Rectal smooth muscle tissue (tissue), 1 donor: Measurements from ENCODE around the gene CELA3B.
"Not testable (repeated sequence)": the region's sequence is repeated elsewhere in the genome, so short reads cannot be mapped to it uniquely, and the experiment has no call there.

Experiments used
- H3K27ac ChIP-seq: one replicate; pipeline ENCODE4 v1.7.0; 2013; ENCODE audit warnings: low read depth, low read length, inconsistent platforms
- H3K27me3 ChIP-seq: one replicate; pipeline ENCODE4 v1.7.0; 2013; ENCODE audit warnings: low read length; ENCODE audit not compliant: control insufficient read depth, insufficient read depth
- H3K36me3 ChIP-seq: one replicate; pipeline ENCODE4 v1.7.0; 2013; ENCODE audit warnings: low read length; ENCODE audit not compliant: control insufficient read depth, insufficient read depth
- H3K4me1 ChIP-seq: one replicate; pipeline ENCODE4 v1.7.0; 2013; ENCODE audit warnings: low read length; ENCODE audit not compliant: control insufficient read depth, insufficient read depth
- H3K4me3 ChIP-seq: one replicate; pipeline ENCODE4 v1.7.0; 2013; ENCODE audit warnings: low read length
- H3K9ac ChIP-seq: one replicate; pipeline ENCODE4 v1.7.0; 2013; ENCODE audit warnings: low read length

Gene CELA3B

DNA sequence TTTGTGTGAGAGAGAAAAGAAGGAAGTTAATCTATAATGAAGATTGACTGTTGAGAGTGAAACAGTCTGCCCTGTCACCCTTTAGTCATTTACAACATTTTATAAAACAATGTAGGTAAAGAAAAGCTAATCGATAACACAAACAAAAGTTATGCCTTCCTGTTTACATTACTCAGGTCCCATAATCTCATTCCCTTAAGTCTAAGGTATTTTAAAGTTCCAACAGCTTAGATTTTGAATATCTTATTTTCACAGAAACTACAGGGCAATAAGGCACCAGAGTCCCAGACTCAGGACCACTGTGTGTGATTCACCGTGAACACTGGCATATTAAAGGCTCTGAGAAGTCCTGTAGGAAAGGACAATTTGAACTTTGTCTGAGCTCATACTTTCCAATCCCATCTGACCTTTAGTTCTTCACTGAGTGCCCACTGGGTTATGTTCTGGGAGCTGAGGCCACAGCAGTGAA, 3.8 kb upstream of the CELA3B start:
- H3K4me3 ChIP-seq, H3K9ac ChIP-seq, H3K36me3 ChIP-seq, H3K4me1 ChIP-seq, H3K27me3 ChIP-seq, H3K27ac ChIP-seq: not testable (repeated sequence)

DNA sequence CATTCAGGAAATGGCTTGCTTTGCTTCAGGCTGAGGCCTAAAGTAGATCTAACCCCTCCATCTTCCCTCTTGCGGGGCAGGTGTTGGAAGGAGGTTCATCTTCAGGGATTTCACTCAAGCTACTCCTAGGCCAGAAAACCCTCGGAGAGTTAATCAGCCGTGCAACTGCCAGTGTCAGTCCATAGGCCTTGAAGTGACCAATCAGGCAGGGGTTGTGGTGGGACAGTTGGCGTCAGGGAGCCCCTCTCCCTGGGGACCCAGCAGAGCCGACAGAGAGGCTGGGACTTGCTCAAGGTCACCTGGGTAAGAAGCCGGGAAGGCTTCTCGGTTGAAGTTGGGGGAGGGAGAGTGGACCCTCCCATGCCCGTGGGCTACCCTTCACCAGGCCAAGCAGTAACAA, 2.9 kb upstream of the CELA3B start:
- not testable (repeated sequence) for H3K36me3 ChIP-seq, H3K4me3 ChIP-seq, H3K27me3 ChIP-seq, H3K9ac ChIP-seq, H3K4me1 ChIP-seq, H3K27ac ChIP-seq

DNA sequence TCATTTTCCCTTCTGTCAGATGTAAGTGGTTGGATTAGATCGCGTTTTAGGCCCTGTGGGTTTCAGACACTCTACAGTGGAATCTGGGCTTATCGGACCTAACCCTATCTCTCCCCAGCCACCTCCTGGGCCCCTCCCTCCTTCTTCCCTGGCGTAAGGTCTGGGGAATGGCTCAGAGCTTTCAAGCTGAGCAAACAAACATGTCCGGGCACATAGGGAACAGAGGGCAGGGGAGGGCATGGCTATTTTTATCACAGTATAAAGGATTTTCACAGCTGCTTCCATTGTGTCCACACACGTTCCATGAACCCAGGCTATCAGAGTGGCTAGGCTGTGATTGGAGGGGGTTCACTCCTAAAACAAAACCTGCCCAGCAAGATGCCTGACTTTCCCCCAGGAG, 2.1 kb upstream of the CELA3B start:
- H3K27ac ChIP-seq, H3K4me3 ChIP-seq, H3K36me3 ChIP-seq: not testable (repeated sequence)

GRCh38 chr1:21975296-21975695, 1.5 kb upstream of the CELA3B start:
- H3K36me3 ChIP-seq, H3K27ac ChIP-seq, H3K9ac ChIP-seq, H3K4me1 ChIP-seq, H3K27me3 ChIP-seq, H3K4me3 ChIP-seq: not testable (repeated sequence)

More for the DNA sequence above, 2.1 kb upstream of the CELA3B start:
- not testable (repeated sequence) for H3K4me1 ChIP-seq, H3K9ac ChIP-seq, H3K27me3 ChIP-seq

DNA sequence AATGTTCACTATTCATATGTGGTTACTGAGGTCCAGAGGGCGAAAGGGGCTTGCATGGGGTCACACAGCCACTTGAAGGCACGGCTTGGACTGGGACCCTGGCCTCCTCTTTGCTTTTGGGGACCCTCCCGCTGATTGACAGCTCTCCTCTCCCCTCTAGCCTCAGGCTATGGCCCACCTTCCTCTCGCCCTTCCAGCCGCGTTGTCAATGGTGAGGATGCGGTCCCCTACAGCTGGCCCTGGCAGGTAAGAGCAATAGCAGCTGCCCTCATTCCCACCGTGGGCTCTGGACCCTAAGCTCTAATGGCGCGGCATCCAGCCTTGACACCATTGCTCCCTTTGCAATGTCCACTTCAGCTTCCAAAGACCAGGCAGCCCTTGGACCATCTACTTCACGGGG, 1.4 kb downstream of the CELA3B start:
- not testable (repeated sequence) for H3K27me3 ChIP-seq, H3K4me3 ChIP-seq

DNA sequence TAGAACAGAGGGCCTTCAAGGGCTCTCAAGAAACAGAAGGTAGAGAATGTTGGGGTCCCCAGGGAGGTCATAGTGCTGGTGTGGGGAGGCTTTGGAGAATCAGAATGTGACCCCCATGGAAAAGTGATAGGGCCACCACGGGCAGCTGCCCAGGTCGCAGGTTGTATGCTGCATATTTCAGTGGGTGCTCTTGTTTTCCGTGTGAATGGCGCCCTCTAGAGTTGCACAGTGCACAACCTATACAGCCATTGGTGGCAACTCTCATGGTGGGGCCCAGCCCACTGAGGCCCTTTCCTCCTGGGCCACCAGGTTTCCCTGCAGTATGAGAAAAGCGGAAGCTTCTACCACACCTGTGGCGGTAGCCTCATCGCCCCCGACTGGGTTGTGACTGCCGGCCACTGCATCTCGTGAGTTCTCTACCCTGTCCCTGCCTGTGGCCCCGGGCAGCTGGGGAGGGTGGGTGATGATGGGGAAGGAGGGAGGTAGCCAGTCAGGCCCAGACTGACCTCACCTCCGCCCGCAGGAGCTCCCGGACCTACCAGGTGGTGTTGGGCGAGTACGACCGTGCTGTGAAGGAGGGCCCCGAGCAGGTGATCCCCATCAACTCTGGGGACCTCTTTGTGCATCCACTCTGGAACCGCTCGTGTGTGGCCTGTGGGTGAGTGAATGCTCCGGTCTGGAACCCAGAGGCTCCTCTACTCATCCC, 3.8 kb downstream of the CELA3B start:
- not testable (repeated sequence) for H3K36me3 ChIP-seq, H3K4me1 ChIP-seq, H3K27ac ChIP-seq, H3K9ac ChIP-seq, H3K4me3 ChIP-seq, H3K27me3 ChIP-seq

More for the DNA sequence above, 1.4 kb downstream of the CELA3B start:
- not testable (repeated sequence) for H3K9ac ChIP-seq, H3K4me1 ChIP-seq, H3K27ac ChIP-seq, H3K36me3 ChIP-seq

DNA sequence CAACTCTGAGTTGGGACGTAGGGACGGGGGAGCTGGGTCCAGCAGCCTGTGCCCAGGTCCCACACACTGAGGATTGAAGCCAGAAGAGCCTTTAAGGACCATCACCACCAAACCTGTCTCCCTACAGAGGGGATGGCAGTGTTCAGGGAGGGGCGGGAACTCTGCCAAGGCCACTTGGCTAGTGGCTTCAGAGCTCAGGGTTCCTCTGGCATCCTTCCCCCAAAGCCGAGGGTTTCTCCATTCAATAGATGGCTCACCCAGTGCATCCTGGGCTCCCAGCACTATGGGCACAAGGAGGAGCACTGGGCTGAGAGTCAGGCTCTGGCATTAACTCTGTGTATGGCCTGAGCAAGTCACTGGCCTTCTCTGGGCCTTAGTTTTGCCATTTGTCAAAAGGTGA, 4.4 kb downstream of the CELA3B start:
- H3K27me3 ChIP-seq, H3K36me3 ChIP-seq, H3K27ac ChIP-seq, H3K4me3 ChIP-seq, H3K4me1 ChIP-seq, H3K9ac ChIP-seq: not testable (repeated sequence)

- H3K27ac ChIP-seq: not testable (repeated sequence)
These were observed 5.3 kb downstream of the CELA3B start for GRCh38 chr1:21982122-21982521.

DNA sequence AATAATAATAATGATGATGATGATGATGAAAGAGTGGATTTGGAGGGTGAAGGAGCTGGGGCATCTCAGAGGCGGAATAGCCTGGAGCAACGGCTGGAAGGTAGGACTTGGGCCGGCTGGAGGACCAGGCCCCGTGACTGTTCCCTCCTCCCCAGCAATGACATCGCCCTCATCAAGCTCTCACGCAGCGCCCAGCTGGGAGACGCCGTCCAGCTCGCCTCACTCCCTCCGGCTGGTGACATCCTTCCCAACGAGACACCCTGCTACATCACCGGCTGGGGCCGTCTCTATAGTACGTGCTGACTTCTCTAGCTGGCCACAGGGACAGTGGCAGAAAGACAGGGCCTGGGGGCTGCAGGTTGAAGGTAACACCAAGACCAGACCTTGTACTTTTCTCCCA, 6.7 kb downstream of the CELA3B start:
- H3K27ac ChIP-seq, H3K36me3 ChIP-seq, H3K4me1 ChIP-seq, H3K4me3 ChIP-seq, H3K27me3 ChIP-seq, H3K9ac ChIP-seq: not testable (repeated sequence)

More at GRCh38 chr1:21982122-21982521, 5.3 kb downstream of the CELA3B start:
- H3K4me1 ChIP-seq, H3K4me3 ChIP-seq, H3K27me3 ChIP-seq, H3K36me3 ChIP-seq, H3K9ac ChIP-seq: not testable (repeated sequence)

DNA sequence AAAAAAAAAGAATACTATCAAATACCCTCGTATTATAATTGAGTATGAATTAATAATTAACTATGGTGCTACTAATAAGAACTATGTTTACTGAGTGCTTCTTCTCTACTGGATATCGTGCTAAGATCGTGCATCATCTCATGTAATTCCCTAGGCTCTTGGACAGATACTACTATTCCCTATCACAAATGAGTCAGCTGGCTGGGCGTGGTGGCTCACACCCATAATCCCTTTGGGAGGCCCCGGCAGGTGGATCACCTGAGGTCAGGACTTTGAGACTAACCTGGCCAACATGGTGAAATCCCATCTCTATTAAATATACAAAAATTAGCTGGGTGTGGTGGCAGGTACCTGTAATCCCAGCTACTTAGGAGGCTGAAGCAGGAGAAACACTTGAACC, 9.1 kb downstream of the CELA3B start:
- H3K4me1 ChIP-seq, H3K9ac ChIP-seq, H3K36me3 ChIP-seq, H3K27ac ChIP-seq, H3K27me3 ChIP-seq, H3K4me3 ChIP-seq: not testable (repeated sequence)

- not testable (repeated sequence) for H3K9ac ChIP-seq, H3K27me3 ChIP-seq, H3K4me3 ChIP-seq, H3K4me1 ChIP-seq, H3K27ac ChIP-seq, H3K36me3 ChIP-seq
These were observed 9.6 kb downstream of the CELA3B start for GRCh38 chr1:21986386-21986785.

DNA sequence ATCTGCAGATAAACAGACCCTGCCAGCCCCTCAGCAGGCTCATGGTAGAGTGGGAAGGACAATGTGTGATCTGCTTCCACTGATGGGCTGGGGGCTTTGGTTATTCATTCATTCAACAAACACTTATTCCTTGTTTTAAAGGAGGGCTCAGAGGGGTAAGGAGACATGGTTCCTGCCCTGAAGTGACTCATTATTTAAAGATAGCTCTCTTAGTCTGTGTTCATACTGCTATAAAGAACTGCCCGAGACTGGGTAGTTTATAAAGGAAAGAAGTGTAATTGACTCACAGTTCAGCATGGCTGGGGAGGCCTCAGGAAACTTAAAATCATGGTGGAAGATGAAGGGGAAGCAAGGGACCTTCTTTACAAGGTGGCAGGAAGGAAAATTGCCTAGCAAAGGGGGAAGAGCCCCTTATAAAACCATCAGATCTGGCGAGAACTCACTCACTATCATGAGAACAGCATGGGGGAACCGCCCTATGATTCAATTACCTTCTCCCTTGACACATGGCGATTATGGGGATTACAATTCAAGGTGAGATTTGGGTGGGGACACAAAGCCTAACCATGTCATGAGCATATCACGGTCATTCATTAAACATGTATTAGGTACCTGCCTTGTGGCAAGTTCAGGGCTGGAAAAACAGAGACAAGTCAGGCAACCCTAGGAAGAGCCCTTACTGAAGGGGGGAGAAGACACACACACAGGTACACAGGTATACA, 13.0 kb downstream of the CELA3B start:
- not testable (repeated sequence) for H3K27ac ChIP-seq, H3K4me1 ChIP-seq, H3K9ac ChIP-seq, H3K27me3 ChIP-seq, H3K4me3 ChIP-seq, H3K36me3 ChIP-seq

DNA sequence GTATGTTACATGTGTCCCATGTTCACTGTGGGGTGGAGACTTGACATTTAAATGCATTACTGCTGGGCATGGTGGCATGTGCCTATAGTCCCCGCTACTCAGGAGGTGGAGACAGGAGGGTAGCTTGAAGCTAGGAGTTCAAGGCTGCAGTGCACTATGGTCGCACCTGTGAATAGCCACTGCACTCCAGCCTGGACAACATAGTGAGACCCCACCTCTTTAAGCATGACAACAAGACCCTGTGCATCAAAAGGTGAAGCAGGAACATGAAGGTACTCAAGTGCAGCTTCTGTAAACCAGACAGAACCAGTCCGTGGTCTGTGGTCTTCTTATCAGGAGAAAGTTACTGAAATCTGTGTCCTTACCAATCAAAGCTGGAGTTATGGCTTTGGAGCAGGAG, 15.4 kb downstream of the CELA3B start:
- not testable (repeated sequence) for H3K4me3 ChIP-seq, H3K27ac ChIP-seq, H3K9ac ChIP-seq, H3K36me3 ChIP-seq, H3K27me3 ChIP-seq, H3K4me1 ChIP-seq
